Activated CD4-positive, alpha-beta memory T cell treated with anti-CD3 and anti-CD28 coated beads for 36 hours (primary cell): ENCODE data around the gene DCC. TPM values are rescaled to one million over a fixed set of nuclear protein-coding genes. Genes with fewer than 3 reads are reported as not detected.

Experiments used
- CTCF ChIA-PET: fragments of 350-600 bp; sonication (Branson Sonifier 250); formaldehyde crosslinking; loops from one replicate; lab custom pipeline; 2021; ENCODE audit warnings: antibody characterized with exemption, inconsistent platforms; lab: Charles Lee
- POLR2A ChIA-PET: fragments of 350-600 bp; sonication (Branson Sonifier 250); formaldehyde crosslinking; loops from one replicate; lab custom pipeline; 2021; ENCODE audit warnings: antibody characterized with exemption; lab: Charles Lee
- DNase-seq: peaks from one replicate; pipeline ENCODE4 v3.0.0-alpha.2; 2020
- H3K27ac Mint-ChIP-seq: one replicate; pipeline ENCODE4 v1.8.0; 2021; ENCODE audit warnings: mixed read lengths
- H3K27me3 Mint-ChIP-seq: one replicate; pipeline ENCODE4 v1.8.0; 2021; ENCODE audit warnings: mixed read lengths
- H3K36me3 Mint-ChIP-seq: one replicate; pipeline ENCODE4 v1.8.0; 2021; ENCODE audit warnings: mixed read lengths
- H3K4me1 Mint-ChIP-seq: one replicate; pipeline ENCODE4 v1.8.0; 2021; ENCODE audit warnings: low read depth, mixed read lengths
- H3K4me3 Mint-ChIP-seq: one replicate; pipeline ENCODE4 v1.8.0; 2021; ENCODE audit warnings: mild to moderate bottlenecking, mixed read lengths
- H3K9me3 Mint-ChIP-seq: one replicate; pipeline ENCODE4 v1.8.0; 2021; ENCODE audit warnings: mixed read lengths
- intact Hi-C: fragments of 100-400 bp; cut with micrococcal nuclease; formaldehyde crosslinking; loops from one replicate; pipeline ENCODE4 v1.15.1; 2023
- total RNA-seq, 2 experiments: library from RNA; stranded (reverse); gene quantifications; one replicate each; pipeline ENCODE4 v1.2.3, GENCODE V29; 2021

DCC gene
- total RNA-seq, 2 experiments from 2014 or later, result not detected

DNA sequence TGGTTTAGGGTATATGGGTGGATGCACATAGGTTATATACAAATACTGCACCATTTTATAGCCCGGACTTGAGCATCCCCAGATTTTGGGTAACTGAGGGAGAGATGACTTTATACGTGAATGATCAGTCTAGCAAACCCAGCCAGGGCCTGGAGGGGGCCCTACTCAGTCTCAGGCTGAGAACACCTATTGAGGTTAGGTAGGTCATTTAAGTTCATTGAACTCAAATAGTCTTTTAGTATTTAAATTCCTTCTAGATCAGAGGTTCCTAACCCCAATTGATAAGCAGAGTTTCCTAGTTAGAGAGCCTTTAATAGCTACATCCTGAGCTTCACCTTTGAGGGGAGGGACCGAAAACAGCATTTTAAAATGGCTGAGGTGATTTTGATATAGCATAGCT lies 487.0 kb downstream of the DCC start:
- POLR2A ChIA-PET, result no interaction called here
- DNase-seq, result no peak
- Mint-ChIP-seq H3K27ac (no peak overlapping the region), H3K4me1 (no peaks in the 10 kb centered on the region), H3K36me3 (no peaks in the 10 kb centered on the region), H3K27me3 (no peaks in the 10 kb centered on the region), H3K4me3 (no peak overlapping the region), H3K9me3 (peaks cover 10% of the 10 kb centered on the region)
- CTCF ChIA-PET, result no interaction called here
- intact Hi-C loops, result no loop called here

- CTCF ChIA-PET, result no interaction called here
Observed at GRCh38 chr18:52829320-52829719, 489.3 kb downstream of the DCC start.

DNA sequence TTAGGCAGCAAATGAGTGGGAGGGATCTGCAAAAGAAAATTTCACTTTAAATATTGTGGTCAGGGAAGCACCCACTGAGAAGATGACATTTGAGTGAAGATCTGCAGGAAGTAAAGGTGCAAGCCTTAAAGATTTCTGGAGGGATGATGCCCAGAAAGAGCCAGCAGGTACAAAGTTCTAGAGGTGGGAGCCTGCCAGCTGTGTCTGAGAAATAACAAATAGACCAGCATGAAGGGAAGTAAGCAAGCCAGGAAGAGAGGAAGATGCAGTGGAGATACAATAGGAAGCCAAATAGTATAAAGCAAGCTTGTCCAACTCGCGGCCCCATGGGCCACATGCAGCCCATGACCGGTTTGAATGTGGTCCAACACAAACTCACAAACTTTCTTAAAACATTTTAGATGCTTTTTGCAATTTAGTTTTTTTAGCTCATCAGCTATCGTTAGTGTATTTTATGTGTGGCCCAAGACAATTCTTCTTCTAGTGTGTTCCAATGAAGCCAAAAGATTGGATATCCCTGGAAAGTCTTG lies 489.9 kb downstream of the DCC start:
- H3K4me1 Mint-ChIP-seq, result no peaks in the 10 kb centered on the region
- no peak overlapping the region for H3K27ac Mint-ChIP-seq
- H3K9me3 Mint-ChIP-seq, result peaks cover 5% of the 10 kb centered on the region
- no peak for DNase-seq
- ChIA-PET CTCF (no interaction called here), POLR2A (no interaction called here)
- no peaks in the 10 kb centered on the region for H3K27me3 Mint-ChIP-seq
- H3K36me3 Mint-ChIP-seq, result no peaks in the 10 kb centered on the region
- H3K4me3 Mint-ChIP-seq, result no peak overlapping the region
- intact Hi-C loops, result no loop called here

More at GRCh38 chr18:52829320-52829719, 489.3 kb downstream of the DCC start:
- POLR2A ChIA-PET, result no interaction called here
- Mint-ChIP-seq H3K4me3 (no peak overlapping the region), H3K9me3 (peaks cover 5% of the 10 kb centered on the region), H3K36me3 (no peaks in the 10 kb centered on the region), H3K4me1 (no peaks in the 10 kb centered on the region), H3K27me3 (no peaks in the 10 kb centered on the region), H3K27ac (no peak overlapping the region)
- no peak for DNase-seq
- intact Hi-C loops, result no loop called here

- Mint-ChIP-seq H3K27me3 (no peaks in the 10 kb centered on the region), H3K4me3 (no peak overlapping the region), H3K27ac (no peak overlapping the region), H3K36me3 (no peaks in the 10 kb centered on the region), H3K4me1 (no peaks in the 10 kb centered on the region), H3K9me3 (peaks cover 3% of the 10 kb centered on the region)
- POLR2A ChIA-PET, result no interaction called here
- intact Hi-C loops, result no loop called here
- CTCF ChIA-PET, result no interaction called here
- DNase-seq, result no peak
Observed at GRCh38 chr18:52844323-52844722, 504.3 kb downstream of the DCC start.

DNA sequence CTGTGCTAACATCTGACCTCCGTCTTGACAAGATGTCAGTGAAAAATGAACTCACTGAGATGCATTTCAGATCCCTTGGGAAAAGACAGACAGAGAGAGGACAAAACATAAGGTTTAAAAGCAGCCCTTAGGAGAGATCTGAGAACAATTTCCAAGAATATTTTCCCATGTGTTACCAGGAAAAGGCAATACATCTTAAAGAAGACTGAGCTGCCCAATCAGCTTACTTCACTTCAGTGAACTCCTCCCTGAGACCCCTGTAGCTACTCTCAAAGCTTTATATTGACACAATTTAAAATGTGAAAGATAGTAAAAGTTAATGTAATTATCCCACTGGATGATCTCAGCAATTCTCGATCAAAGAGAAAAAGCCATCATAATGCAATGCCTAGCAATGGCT lies 505.0 kb downstream of the DCC start:
- POLR2A ChIA-PET, result no interaction called here
- Mint-ChIP-seq H3K9me3 (peaks cover 3% of the 10 kb centered on the region), H3K4me3 (no peak overlapping the region), H3K36me3 (no peaks in the 10 kb centered on the region), H3K27me3 (no peaks in the 10 kb centered on the region), H3K27ac (no peak overlapping the region), H3K4me1 (no peaks in the 10 kb centered on the region)
- CTCF ChIA-PET, result no interaction called here
- intact Hi-C loops, result no loop called here
- DNase-seq, result no peak

- H3K27me3 Mint-ChIP-seq, result no peaks in the 10 kb centered on the region
- POLR2A ChIA-PET, result no interaction called here
- DNase-seq, result no peak
- H3K36me3 Mint-ChIP-seq, result no peaks in the 10 kb centered on the region
- H3K4me1 Mint-ChIP-seq, result no peaks in the 10 kb centered on the region
- no peaks in the 10 kb centered on the region for H3K9me3 Mint-ChIP-seq
- H3K4me3 Mint-ChIP-seq, result no peak overlapping the region
- CTCF ChIA-PET, result no interaction called here
- H3K27ac Mint-ChIP-seq, result no peak overlapping the region
- intact Hi-C loops, result no loop called here
Observed at GRCh38 chr18:52850031-52850560, 510.1 kb downstream of the DCC start.

- Mint-ChIP-seq H3K36me3 (no peaks in the 10 kb centered on the region), H3K9me3 (no peaks in the 10 kb centered on the region), H3K27ac (no peak overlapping the region), H3K4me1 (no peaks in the 10 kb centered on the region), H3K4me3 (no peak overlapping the region), H3K27me3 (no peaks in the 10 kb centered on the region)
- CTCF ChIA-PET, result no interaction called here
- no peak for DNase-seq
- intact Hi-C loops, result no loop called here
- POLR2A ChIA-PET, result no interaction called here
Observed at GRCh38 chr18:52861558-52861957, 521.6 kb downstream of the DCC start.

GRCh38 chr18:52869349-52869923 lies 529.4 kb downstream of the DCC start:
- H3K27ac Mint-ChIP-seq, result no peak overlapping the region
- ChIA-PET POLR2A (no interaction called here), CTCF (no interaction called here)
- peaks cover 11% of the 10 kb centered on the region for H3K9me3 Mint-ChIP-seq
- no peak for DNase-seq
- intact Hi-C loops, result no loop called here
- H3K27me3 Mint-ChIP-seq, result no peaks in the 10 kb centered on the region
- no peaks in the 10 kb centered on the region for H3K36me3 Mint-ChIP-seq
- H3K4me3 Mint-ChIP-seq, result no peak overlapping the region
- no peaks in the 10 kb centered on the region for H3K4me1 Mint-ChIP-seq

- ChIA-PET POLR2A (no interaction called here), CTCF (no interaction called here)
- Mint-ChIP-seq H3K36me3 (no peaks in the 10 kb centered on the region), H3K9me3 (peaks cover 16% of the 10 kb centered on the region), H3K4me3 (no peak overlapping the region), H3K27me3 (no peaks in the 10 kb centered on the region), H3K27ac (no peak overlapping the region), H3K4me1 (no peaks in the 10 kb centered on the region)
- intact Hi-C loops, result no loop called here
- no peak for DNase-seq
Observed at GRCh38 chr18:52869942-52870907, 530.2 kb downstream of the DCC start.

DNA sequence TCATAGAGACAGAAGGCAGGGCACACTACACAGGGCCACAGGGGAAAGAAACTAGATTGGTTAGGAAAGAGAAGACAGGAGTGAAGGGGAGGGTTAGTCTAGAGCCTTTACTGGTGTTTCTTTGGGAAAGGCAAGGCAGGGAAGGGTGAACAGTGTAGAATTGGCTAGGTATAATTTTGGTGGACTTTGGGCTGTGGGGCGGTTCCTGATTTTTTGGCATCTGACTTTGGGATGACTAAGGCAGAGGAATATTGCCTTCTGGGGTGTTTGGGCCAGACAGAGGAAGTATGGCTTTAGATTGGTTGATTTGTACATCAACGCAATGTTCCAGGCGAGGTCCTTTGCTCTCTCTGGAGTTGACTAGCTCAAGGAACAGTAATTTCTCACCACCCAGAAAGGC lies 534.8 kb downstream of the DCC start:
- no peak overlapping the region for H3K27ac Mint-ChIP-seq
- CTCF ChIA-PET, result no interaction called here
- no peaks in the 10 kb centered on the region for H3K4me1 Mint-ChIP-seq

GRCh38 chr18:52875725-52876124 lies 535.7 kb downstream of the DCC start:
- no peak for DNase-seq
- intact Hi-C loops, result no loop called here
- POLR2A ChIA-PET, result no interaction called here
- Mint-ChIP-seq H3K4me1 (no peaks in the 10 kb centered on the region), H3K4me3 (no peak overlapping the region), H3K27ac (no peak overlapping the region), H3K36me3 (no peaks in the 10 kb centered on the region), H3K27me3 (no peaks in the 10 kb centered on the region), H3K9me3 (peaks cover 22% of the 10 kb centered on the region)
- CTCF ChIA-PET, result no interaction called here

More for the DNA sequence above, 534.8 kb downstream of the DCC start:
- no peaks in the 10 kb centered on the region for H3K36me3 Mint-ChIP-seq
- POLR2A ChIA-PET, result no interaction called here
- H3K4me3 Mint-ChIP-seq, result no peak overlapping the region
- no peaks in the 10 kb centered on the region for H3K27me3 Mint-ChIP-seq
- no peak for DNase-seq
- intact Hi-C loops, result no loop called here
- peaks cover 20% of the 10 kb centered on the region for H3K9me3 Mint-ChIP-seq

- Mint-ChIP-seq H3K4me1 (no peaks in the 10 kb centered on the region), H3K4me3 (no peak overlapping the region), H3K27ac (no peak overlapping the region), H3K27me3 (no peaks in the 10 kb centered on the region), H3K9me3 (peaks cover 15% of the 10 kb centered on the region), H3K36me3 (no peaks in the 10 kb centered on the region)
- DNase-seq, result no peak
- intact Hi-C loops, result no loop called here
- CTCF ChIA-PET, result no interaction called here
- POLR2A ChIA-PET, result no interaction called here
Observed at GRCh38 chr18:52888014-52888413, 548.0 kb downstream of the DCC start.
